Gastroesophageal sphincter (tissue), 3 donors: ENCODE measurements around the gene KISS1R.

ENCODE experiments used
- CTCF ChIP-seq, 4 experiments: fragments of 200-600 bp in 2 of 4; fragments of 450-650 bp in 2 of 4; sonication (generic) in 1 of 4; IDR thresholded peaks; one replicate each; pipeline ENCODE4 v1.5.1; 2017 to 2019; ENCODE audit warnings: antibody characterized with exemption in 4 of 4, mild to moderate bottlenecking in 2 of 4, moderate library complexity in 2 of 4
- POLR2A ChIP-seq, 2 donors: fragments of 450-650 bp; IDR thresholded peaks; one replicate each; pipeline ENCODE4 v1.6.1; 2017; ENCODE audit warnings: antibody characterized with exemption in 2 of 2, mild to moderate bottlenecking in 2 of 2, moderate library complexity in 1 of 2
- POLR2AphosphoS5 ChIP-seq: sonication (generic); formaldehyde crosslinking; IDR thresholded peaks from one replicate; pipeline ENCODE4 v1.6.1; 2017; ENCODE audit warnings: antibody characterized with exemption

DNA sequence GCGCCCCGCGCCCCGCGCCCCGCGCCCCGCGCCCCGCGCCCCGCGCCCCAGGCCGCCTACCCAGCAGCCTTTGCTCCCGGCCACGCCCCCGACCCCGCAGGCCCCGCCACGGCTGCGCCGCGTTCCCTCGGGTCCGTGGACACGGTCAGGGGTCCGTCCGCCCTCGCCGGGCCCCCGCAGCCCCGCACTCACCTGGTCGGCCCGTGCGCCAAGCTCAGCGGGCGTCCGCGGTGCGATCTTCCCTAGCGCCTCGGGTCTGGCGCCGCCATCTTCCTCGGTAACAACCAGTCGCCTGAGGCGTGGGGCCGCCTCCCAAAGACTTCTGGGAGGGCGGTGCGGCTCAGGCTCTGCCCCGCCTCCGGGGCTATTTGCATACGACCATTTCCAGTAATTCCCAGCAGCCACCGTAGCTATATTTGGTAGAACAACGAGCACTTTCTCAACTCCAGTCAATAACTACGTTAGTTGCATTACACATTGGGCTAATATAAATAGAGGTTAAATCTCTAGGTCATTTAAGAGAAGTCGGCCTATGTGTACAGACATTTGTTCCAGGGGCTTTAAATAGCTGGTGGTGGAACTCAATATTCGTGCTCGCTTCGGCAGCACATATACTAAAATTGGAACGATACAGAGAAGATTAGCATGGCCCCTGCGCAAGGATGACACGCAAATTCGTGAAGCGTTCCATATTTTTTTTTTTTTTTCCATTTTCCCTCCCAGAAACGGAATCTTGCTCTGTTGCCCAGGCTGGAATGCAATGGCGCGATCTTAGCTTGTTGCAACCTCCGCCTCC lies 24.0 kb upstream of the KISS1R start, which contains the start of the genes MED16 and RNU6-9:
- peak in 1 of 4 experiments; percentile 17 for TF ChIP-seq CTCF (IDR thresholded peaks at IDR 0.05)
- TF ChIP-seq POLR2AphosphoS5: no peak
- TF ChIP-seq POLR2A (IDR thresholded peaks at IDR 0.05): peak; percentile 30 to 39
